Hypothalamus (tissue), 51 donors: ENCODE results near the gene L3MBTL1.

Experiments used
- DNase-seq, 51 donors: peaks; one replicate each; lab custom pipeline; 2025; lab: John Stamatoyannopoulos, UW

Gene L3MBTL1

GRCh38 chr20:43534791-43535350 lies 27.4 kb downstream of the L3MBTL1 start:
- DNase-seq = no peak

DNA sequence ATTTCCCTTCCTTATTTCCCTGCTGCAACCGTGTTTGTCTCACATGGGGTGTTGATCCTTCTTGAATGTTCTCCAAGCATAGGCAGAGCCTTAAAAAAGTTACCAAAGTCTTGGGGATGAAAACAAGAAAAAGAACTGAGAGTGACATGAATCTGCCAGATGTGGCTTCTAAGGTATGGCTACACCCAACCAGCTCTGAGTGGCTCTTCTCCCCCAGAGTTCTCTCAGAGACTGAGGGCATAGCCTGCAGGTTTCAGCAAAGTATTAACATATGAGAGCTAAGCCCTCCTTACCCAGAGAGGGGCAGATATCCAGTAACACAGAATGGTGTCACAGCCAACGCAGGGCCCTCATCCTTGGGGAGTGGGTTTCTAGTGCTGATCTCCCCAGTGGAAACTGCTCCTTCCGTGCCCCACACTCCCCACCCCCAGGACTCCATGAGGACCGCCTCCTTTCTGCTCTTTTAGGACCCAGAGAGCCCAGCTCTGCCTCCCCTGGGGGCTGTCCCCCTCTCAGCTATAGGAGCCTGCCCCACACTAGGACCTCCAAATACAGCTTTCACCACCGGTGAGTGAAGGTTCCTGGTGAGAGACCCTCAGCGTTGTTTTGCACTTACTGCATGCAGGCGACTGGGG lies 28.0 kb downstream of the L3MBTL1 start:
- DNase-seq = no peak

DNA sequence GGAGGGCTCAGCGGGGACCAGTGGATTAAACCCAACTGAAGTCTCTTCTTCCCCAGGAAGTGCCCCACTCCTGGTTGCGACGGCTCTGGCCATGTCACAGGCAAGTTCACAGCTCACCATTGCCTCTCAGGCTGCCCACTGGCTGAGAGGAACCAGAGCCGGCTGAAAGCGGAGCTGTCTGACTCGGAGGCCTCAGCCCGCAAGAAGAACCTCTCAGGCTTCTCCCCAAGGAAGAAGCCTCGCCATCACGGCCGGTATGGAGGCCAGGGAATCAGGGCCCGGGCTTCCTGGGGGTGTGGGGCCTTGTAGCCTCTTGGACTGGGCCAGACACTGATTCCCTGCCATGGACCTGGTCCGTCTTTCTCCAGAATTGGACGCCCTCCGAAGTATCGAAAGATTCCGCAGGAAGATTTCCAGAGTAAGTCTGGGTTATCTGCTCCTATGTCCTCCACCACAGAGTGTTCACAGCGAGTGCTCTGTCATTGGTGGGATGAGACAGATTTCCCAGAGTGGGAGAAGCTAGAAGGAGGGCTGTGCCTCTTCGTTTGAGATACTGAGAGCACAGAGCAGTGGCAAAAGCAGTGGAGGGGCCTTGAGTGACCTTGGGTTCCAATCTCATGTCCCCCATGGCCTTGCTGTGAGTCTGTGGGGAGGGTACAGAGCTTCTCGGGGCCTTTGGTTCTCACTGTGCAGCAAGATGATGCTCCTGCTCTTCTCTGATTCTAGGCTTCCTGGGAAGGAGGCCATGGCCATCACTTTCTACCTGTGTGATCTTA lies 28.7 kb downstream of the L3MBTL1 start:
- no peak for DNase-seq

- no peak for DNase-seq
These were observed 29.4 kb downstream of the L3MBTL1 start for GRCh38 chr20:43536817-43537440.

- peak in 39 of 51 donors; percentile 4 to 80 (median 36) for DNase-seq
These were observed 30.7 kb downstream of the L3MBTL1 start for GRCh38 chr20:43537921-43538877.

DNA sequence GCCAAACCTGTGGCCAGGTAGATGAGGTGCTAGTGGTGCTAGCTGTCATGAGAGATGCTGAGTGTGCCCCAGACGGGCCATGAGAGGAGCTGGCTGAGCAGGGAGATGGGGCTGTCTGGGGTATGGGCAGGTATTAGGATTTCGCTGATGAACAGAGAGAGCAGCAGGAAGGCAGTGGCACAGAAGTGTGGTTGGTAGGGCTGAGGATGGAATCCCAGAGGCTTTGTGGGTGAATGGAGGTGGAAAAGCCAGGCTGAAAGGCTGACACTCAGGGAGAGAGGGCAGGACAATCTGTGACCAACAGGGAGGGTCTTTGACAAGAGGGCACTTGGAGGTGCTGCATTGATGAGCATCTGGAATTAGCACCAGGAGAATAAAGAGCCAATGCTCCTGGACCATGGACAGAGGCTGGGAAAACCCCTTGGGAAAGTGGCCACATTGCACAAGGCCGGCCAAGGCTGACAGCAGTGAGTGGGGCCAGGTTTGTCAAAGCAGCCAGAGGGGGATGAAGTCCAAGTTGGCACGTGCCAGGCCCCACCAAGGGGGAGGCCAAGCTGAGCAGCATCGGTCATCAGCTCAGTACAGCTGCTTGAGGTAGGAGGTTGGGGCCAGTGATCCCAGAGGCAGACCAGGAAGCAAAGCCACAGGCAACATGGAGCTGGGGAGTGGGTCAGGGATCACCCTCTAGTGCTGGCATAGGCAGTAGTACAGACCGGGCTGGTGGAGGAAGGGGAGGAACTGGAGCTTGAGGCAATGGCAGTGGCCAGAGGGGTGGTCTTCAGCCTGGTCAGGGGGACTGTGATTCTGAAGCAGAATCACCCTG lies 31.6 kb downstream of the L3MBTL1 start:
- no peak for DNase-seq

DNA sequence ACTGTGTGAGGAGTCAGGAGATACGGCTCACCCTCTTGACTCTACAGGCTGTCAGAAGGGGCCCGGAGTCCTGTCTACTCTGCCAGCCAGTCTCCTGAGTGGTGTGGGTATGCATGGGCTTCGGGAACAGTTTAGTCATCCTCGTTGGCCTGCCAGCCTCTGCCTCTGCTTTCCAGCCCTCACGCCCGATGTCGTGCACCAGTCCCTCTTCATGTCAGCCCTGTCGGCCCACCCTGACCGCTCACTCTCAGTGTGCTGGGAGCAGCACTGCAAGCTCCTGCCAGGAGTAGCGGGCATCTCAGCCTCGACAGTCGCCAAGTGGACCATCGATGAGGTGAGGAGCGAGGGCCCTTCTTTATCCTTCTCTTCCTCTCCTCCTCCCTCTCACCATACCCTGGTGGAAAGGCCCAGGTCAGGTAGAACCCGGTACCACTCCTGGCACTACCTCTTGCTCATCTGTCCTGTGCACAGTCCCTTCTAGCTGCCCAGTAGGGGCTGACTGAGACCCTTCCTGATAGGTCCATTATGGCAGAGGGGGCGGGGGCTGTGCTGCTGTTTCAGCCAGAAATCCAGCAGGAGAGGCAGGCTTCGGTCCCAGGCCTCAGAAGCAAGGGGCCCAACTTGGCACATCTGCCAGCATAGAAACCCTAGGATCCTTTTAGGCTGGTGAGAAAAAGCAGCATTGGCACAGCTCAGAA lies 32.6 kb downstream of the L3MBTL1 start:
- no peak for DNase-seq

DNA sequence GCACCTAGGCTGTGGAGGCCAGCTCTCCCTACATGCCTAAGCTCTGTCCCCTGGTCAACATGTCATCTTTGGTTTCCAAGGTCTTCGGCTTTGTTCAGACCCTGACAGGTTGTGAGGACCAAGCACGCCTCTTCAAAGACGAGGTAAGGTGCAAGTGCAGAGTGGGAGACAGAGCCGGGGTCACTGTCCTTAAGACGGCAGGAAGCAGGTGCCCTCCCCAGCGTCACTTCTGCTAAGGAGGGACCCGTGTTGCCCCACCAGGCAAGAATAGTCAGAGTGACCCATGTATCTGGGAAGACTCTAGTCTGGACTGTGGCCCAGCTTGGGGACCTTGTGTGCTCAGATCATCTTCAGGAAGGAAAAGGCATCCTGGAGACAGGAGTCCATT lies 33.2 kb downstream of the L3MBTL1 start:
- no peak for DNase-seq

- no peak for DNase-seq
These were observed 33.7 kb downstream of the L3MBTL1 start for GRCh38 chr20:43541214-43541613.

DNA sequence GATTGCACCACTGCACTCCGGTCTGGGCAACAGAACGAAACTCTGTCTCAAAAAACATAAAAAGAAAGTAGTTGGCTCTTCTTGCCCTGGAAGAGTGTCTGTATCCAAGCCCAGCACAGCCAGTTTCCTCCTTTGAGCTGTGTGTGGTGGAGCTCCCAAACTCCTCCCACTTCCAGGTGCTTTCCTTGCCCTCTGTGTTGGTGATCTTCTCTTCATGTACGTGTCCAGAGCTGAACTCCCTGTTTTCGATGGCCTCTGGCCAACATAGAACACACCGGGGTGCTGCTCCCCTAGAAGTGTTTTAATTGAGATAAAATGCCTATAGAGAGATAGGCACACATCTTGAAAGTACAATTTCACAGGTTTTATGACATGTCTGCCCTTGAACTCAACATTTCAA lies 34.7 kb downstream of the L3MBTL1 start:
- no peak for DNase-seq

GRCh38 chr20:43542674-43543073 lies 35.2 kb downstream of the L3MBTL1 start:
- DNase-seq = no peak

- DNase-seq = no peak
These were observed 35.6 kb downstream of the L3MBTL1 start for GRCh38 chr20:43543138-43543537.

DNA sequence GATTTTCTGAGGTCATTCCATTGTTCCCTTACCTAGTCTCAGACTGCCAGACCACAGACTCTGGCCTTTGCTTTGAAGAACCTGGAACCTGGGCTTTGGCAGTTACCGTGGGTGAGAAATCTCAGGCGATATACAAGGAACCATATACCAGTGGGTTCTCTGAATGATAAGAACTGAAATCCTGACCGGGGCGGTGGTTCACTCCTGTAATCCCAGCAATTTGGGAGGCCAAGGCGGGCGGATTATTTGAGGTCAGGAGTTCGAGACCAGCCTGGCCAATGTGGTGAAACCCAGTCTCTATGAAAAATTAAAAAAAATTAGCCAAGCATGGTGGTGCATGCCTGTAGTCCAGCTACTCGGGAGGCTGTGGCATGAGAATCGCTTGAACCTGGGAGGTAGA lies 37.0 kb downstream of the L3MBTL1 start:
- no peak for DNase-seq

DNA sequence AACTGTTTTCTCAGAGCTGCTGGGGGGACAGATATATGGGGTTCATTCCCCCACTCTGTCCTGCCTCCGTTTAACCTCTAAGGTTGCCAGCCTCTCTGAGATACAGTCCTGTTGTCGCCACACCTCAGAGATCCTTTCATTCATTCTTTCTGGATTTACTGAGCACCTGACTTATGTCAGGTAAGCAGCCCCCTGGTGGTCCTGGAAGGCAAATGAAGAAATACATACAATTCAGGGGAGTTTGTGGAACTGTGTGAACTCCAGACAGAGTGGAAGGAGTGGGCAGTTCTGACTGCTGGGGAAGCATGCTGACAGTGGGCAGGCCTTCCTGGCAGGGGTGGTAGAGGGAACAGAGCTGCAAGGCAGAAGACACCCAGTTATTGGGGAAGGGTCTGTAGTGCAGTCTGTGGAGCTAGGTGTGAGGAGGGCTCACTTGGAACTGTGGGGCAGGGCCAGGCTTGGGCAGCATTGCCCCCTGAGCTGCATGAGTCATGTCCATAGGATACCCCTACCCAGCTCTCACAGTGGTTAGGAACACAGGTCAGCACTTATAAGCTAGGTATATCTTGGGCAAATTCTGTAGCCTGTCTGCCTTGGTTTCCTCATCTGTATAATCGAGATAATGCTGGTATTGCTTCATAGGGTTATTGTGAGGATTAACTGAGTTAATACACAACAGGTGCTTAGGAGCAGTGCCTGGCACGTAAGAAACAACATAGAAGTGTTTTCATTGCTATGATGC lies 38.5 kb downstream of the L3MBTL1 start:
- DNase-seq = no peak

DNA sequence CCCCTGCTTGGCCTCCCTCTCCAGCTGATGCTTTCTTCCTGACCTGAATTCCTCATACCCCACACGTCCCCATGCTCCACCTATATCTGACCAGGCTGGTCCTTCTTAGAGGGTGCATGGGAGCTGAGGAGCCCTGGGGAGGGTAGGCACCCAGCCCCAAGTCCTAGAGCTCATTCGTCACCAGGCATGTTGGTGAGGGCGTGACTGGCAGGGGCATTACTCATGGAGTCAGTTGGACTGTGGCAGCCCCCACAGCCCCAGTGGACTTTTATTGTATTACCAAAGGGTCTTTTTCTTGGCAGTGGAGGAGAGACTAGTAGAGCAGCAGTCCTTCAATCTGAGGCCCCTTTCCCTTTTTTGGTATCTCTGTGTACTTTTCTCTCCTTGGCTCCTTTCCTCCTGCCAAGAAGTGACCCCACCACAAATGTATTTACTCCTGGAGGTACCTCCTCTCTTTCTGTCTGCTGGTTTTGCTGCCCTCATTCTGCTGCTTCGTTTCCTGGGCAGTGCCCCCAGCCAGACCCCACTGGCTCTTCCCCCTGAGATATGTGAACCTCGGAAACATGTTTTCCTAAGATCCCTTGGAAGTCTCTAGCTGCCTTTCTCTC lies 40.9 kb downstream of the L3MBTL1 start:
- DNase-seq = no peak

GRCh38 chr20:43549416-43550065 lies 42.0 kb downstream of the L3MBTL1 start:
- no peak for DNase-seq

DNA sequence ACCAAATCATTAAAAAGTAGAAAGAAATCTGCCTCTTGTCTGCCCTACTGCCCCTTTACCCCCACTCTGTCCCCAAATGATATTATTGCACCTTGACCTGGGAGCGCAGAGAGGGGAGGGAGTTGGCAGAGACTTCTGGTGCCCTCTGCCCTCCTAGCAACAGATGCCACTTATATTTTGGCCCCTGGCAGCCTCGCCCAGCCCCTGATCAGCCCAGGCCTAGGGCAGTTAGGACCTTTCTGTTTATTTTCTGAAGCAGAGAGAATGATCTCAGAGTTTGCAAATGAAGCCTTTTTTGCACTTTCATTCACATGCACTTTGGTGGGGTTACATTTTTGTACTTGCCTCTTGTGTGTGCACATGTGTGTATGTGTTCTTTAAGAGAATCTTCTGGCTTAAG lies 43.0 kb downstream of the L3MBTL1 start:
- DNase-seq = no peak
